CD14-positive monocyte (primary cell): ENCODE measurements around the gene TVP23C. TPM values are rescaled to one million over a fixed set of nuclear protein-coding genes. Genes with fewer than 3 reads are reported as not detected.

Source experiments
- DNase-seq, 3 donors: peaks; one replicate each; pipeline ENCODE4 v3.0.0-alpha.2; 2011 to 2022
- H2AFZ ChIP-seq: 2 replicates; pipeline ENCODE4 v1.6.0; 2012; ENCODE audit warnings: mild to moderate bottlenecking, low read depth, low read length, inconsistent platforms; ENCODE audit not compliant: insufficient read depth, poor library complexity, severe bottlenecking
- H3K27ac ChIP-seq, 2 donors: 1 replicate in 1 of 2; 2 replicates in 1 of 2; pipeline ENCODE4 v1.5.1; 2012 to 2013; ENCODE audit warnings: low read length in 2 of 2, control low read depth in 1 of 2, inconsistent platforms in 1 of 2, low read depth in 1 of 2, mild to moderate bottlenecking in 1 of 2
- H3K27me3 ChIP-seq, 2 donors: one replicate each; pipeline versions ENCODE4 v1.6.0 to v1.6.1; 2011 to 2013; ENCODE audit warnings: low read length in 2 of 2; ENCODE audit not compliant: control insufficient read depth in 2 of 2, insufficient read depth in 2 of 2
- H3K36me3 ChIP-seq, 2 donors: replicated peaks in 1 of 2; 1 replicate in 1 of 2; 2 replicates in 1 of 2; pipeline versions ENCODE4 v1.5.1 to v1.6.1; 2012 to 2013; ENCODE audit warnings: low read length in 2 of 2, control low read depth in 1 of 2, inconsistent platforms in 1 of 2, mild to moderate bottlenecking in 1 of 2; ENCODE audit not compliant: insufficient read depth in 2 of 2, control insufficient read depth in 1 of 2
- H3K4me1 ChIP-seq, 2 donors: 1 replicate in 1 of 2; 2 replicates in 1 of 2; pipeline versions ENCODE4 v1.5.1 to v1.6.1; 2012 to 2013; ENCODE audit warnings: low read length in 2 of 2, control low read depth in 1 of 2, inconsistent platforms in 1 of 2, mild to moderate bottlenecking in 1 of 2, moderate library complexity in 1 of 2; ENCODE audit not compliant: insufficient read depth in 2 of 2, control insufficient read depth in 1 of 2
- H3K4me2 ChIP-seq: replicated peaks from 2 replicates; pipeline ENCODE3; 2012; ENCODE audit warnings: low read length, moderate library complexity, mild to moderate bottlenecking; ENCODE audit not compliant: poor library complexity, severe bottlenecking; ENCODE audit errors: extremely low read depth
- H3K4me3 ChIP-seq, 3 experiments: fragments of 200-600 bp in 1 of 3; sonication (generic) in 1 of 3; replicated peaks in 1 of 3; 1 replicate in 2 of 3; 2 replicates in 1 of 3; pipeline ENCODE4 v1.5.1; 2011 to 2013; ENCODE audit warnings: low read length in 3 of 3, mild to moderate bottlenecking in 3 of 3, control low read depth in 2 of 3, low read depth in 2 of 3, inconsistent platforms in 1 of 3, moderate library complexity in 1 of 3
- H3K79me2 ChIP-seq: 2 replicates; pipeline ENCODE4 v1.6.0; 2012; ENCODE audit warnings: mild to moderate bottlenecking, control low read depth, inconsistent platforms, low read length, moderate library complexity; ENCODE audit not compliant: insufficient read depth
- H3K9ac ChIP-seq: 2 replicates; pipeline ENCODE4 v1.6.0; 2017; ENCODE audit warnings: low read length, mild to moderate bottlenecking; ENCODE audit not compliant: insufficient read depth, poor library complexity, severe bottlenecking
- H3K9me3 ChIP-seq, 2 donors: replicated peaks in 1 of 2; 1 replicate in 1 of 2; 2 replicates in 1 of 2; pipeline versions ENCODE4 v1.5.1 to v1.6.1; 2012 to 2013; ENCODE audit warnings: low read length in 2 of 2, control low read depth in 1 of 2; ENCODE audit not compliant: control insufficient read depth in 1 of 2, insufficient read depth in 1 of 2
- H4K20me1 ChIP-seq: 2 replicates; pipeline ENCODE4 v1.6.0; 2012; ENCODE audit warnings: mild to moderate bottlenecking, low read length, control low read depth, moderate library complexity; ENCODE audit not compliant: insufficient read depth
- H3K27ac Mint-ChIP-seq, 7 donors: one replicate each; pipeline ENCODE4 v1.8.0; 2020; ENCODE audit warnings: mild to moderate bottlenecking in 7 of 7, mixed read lengths in 7 of 7, moderate library complexity in 6 of 7, inconsistent platforms in 2 of 7
- H3K27me3 Mint-ChIP-seq, 3 donors: one replicate each; pipeline ENCODE4 v1.8.0; 2021 to 2022; ENCODE audit warnings: low read depth in 3 of 3, mild to moderate bottlenecking in 3 of 3, mixed read lengths in 3 of 3, moderate library complexity in 3 of 3, inconsistent platforms in 1 of 3
- H3K36me3 Mint-ChIP-seq, 2 donors: one replicate each; pipeline ENCODE4 v1.8.0; 2020; ENCODE audit warnings: mixed read lengths in 2 of 2, inconsistent platforms in 1 of 2, mild to moderate bottlenecking in 1 of 2
- H3K4me1 Mint-ChIP-seq: one replicate; pipeline ENCODE4 v1.8.0; 2020; ENCODE audit warnings: mild to moderate bottlenecking, mixed read lengths
- H3K4me3 Mint-ChIP-seq, 2 donors: one replicate each; pipeline ENCODE4 v1.8.0; 2020; ENCODE audit warnings: mild to moderate bottlenecking in 2 of 2, mixed read lengths in 2 of 2, moderate library complexity in 1 of 2
- H3K9me3 Mint-ChIP-seq, 7 donors: one replicate each; pipeline ENCODE4 v1.8.0; 2020 to 2022; ENCODE audit warnings: mixed read lengths in 7 of 7, mild to moderate bottlenecking in 6 of 7, moderate library complexity in 6 of 7, inconsistent platforms in 2 of 7
- CTCF ChIP-seq: fragments of 200-600 bp; IDR thresholded peaks from one replicate; pipeline ENCODE4 v1.8.0; 2022; ENCODE audit warnings: antibody characterized with exemption, mild to moderate bottlenecking
- WGBS: methylation state at CpG from one replicate; pipeline ENCODE4 v1.1.5; 2013; ENCODE audit warnings: missing lambda C conversion rate; ENCODE audit not compliant: insufficient coverage; 5-methylcytosine and 5-hydroxymethylcytosine counted together
- intact Hi-C, 2 donors: fragments of 100-400 bp; cut with micrococcal nuclease; formaldehyde crosslinking; loops; one replicate each; pipeline versions ENCODE4 v1.15.0 to v1.15.1; 2023
- polyA plus RNA-seq, 3 donors: library from polyadenylated mRNA; depleted of rRNA in 1 of 3; unstranded in 2 of 3; stranded (reverse) in 1 of 3; fragments of 300-500 nt in 2 of 3; fragments of >200 nt in 1 of 3; fragmentation: Illumina TruSeq in 2 of 3; gene quantifications; 1 replicate in 2 of 3; 2 replicates in 1 of 3; pipeline ENCODE4 v1.2.3, GENCODE V29; 2012 to 2021

TVP23C gene
- polyA plus RNA-seq, 3 donors, result 0.88 to 3.3 (median 1.4) TPM

GRCh38 chr17:15482476-15482875 is 80.8 kb downstream of the TVP23C start:
- no peaks in the 10 kb centered on the region for H3K36me3 ChIP-seq
- H3K9me3 ChIP-seq, result no peaks in the 10 kb centered on the region
- Mint-ChIP-seq H3K4me3 (no peak overlapping the region), H3K27ac (peak overlapping the region in 1 of 7 donors; percentile 10), H3K27me3 (peaks cover 0 to 5% (median 0%) of the 10 kb centered on the region in 3 donors), H3K9me3 (peaks cover 0 to 2% (median 0%) of the 10 kb centered on the region in 7 donors), H3K36me3 (no peaks in the 10 kb centered on the region), H3K4me1 (peaks cover 2% of the 10 kb centered on the region)
- no peak for DNase-seq
- H2AFZ ChIP-seq, result no peak overlapping the region
- no peak overlapping the region for H3K27ac ChIP-seq
- no peak overlapping the region for H3K9ac ChIP-seq
- TF ChIP-seq CTCF, result no peak
- no peak overlapping the region for H3K4me3 ChIP-seq
- H3K4me1 ChIP-seq, result no peaks in the 10 kb centered on the region
- 87% methylated on average over 4 of the region's 6 CpGs for WGBS
- H3K27me3 ChIP-seq, result no peaks in the 10 kb centered on the region
- H3K4me2 ChIP-seq, result no peak overlapping the region
- intact Hi-C loops, result no loop called here
- H4K20me1 ChIP-seq, result no peaks in the 10 kb centered on the region
- no peaks in the 10 kb centered on the region for H3K79me2 ChIP-seq

- intact Hi-C loops, result no loop called here
- no peaks in the 10 kb centered on the region for H3K36me3 ChIP-seq
- Mint-ChIP-seq H3K4me1 (peaks cover 2% of the 10 kb centered on the region), H3K4me3 (no peak overlapping the region), H3K27ac (no peak overlapping the region), H3K36me3 (no peaks in the 10 kb centered on the region), H3K27me3 (peaks cover 0 to 5% (median 0%) of the 10 kb centered on the region in 3 donors), H3K9me3 (peaks cover 0 to 2% (median 0%) of the 10 kb centered on the region in 7 donors)
- WGBS, result 62% methylated on average over 6 of the region's 6 CpGs
- no peaks in the 10 kb centered on the region for H3K4me1 ChIP-seq
- TF ChIP-seq CTCF, result no peak
- no peaks in the 10 kb centered on the region for H3K27me3 ChIP-seq
- H4K20me1 ChIP-seq, result no peaks in the 10 kb centered on the region
- H3K4me3 ChIP-seq, result no peak overlapping the region
- H3K9me3 ChIP-seq, result no peaks in the 10 kb centered on the region
- no peak overlapping the region for H3K4me2 ChIP-seq
- H3K79me2 ChIP-seq, result no peaks in the 10 kb centered on the region
- no peak overlapping the region for H3K27ac ChIP-seq
- DNase-seq, result no peak
- H3K9ac ChIP-seq, result no peak overlapping the region
- H2AFZ ChIP-seq, result no peak overlapping the region
Observed at GRCh38 chr17:15481481-15481880, 81.8 kb downstream of the TVP23C start.
